GM21390 (cell line): ENCODE measurements around the gene EIF4E1B.

Experiments
- ATAC-seq: cut with Tn5 transposase; IDR thresholded peaks from one replicate; pipeline ENCODE4 v1.9.1; 2021; ENCODE audit not compliant: unreplicated experiment

The EIF4E1B gene

GRCh38 chr5:176606032-176606431 is 24.4 kb upstream of the EIF4E1B start:
- ATAC-seq, result no peak

GRCh38 chr5:176606875-176607274 is 23.6 kb upstream of the EIF4E1B start:
- ATAC-seq, result no peak

GRCh38 chr5:176608142-176608705 is 22.3 kb upstream of the EIF4E1B start:
- ATAC-seq, result no peak

- peak; percentile 32 for ATAC-seq
These were observed 21.3 kb upstream of the EIF4E1B start for GRCh38 chr5:176608937-176609723.

GRCh38 chr5:176609724-176610434 is 20.6 kb upstream of the EIF4E1B start, which contains the start of gene GPRIN1:
TSS of gene GPRIN1 (minus strand) at chr5:176610156. CDS start at chr5:176599834, 10,322 bp downstream.
- peak; percentile 76 for ATAC-seq

GRCh38 chr5:176610435-176610773 is 20.1 kb upstream of the EIF4E1B start:
- ATAC-seq, result peak; percentile 17

- ATAC-seq, result no peak
These were observed 19.0 kb upstream of the EIF4E1B start for GRCh38 chr5:176611435-176611834.

GRCh38 chr5:176612008-176612407 is 18.5 kb upstream of the EIF4E1B start:
- ATAC-seq, result no peak

- ATAC-seq, result no peak
These were observed 17.6 kb upstream of the EIF4E1B start for GRCh38 chr5:176612855-176613254.

GRCh38 chr5:176614805-176615478 is 15.5 kb upstream of the EIF4E1B start:
- no peak for ATAC-seq

GRCh38 chr5:176616511-176616910 is 14.0 kb upstream of the EIF4E1B start:
- ATAC-seq, result no peak

GRCh38 chr5:176618783-176619182 is 11.7 kb upstream of the EIF4E1B start:
- no peak for ATAC-seq

- peak; percentile 89 for ATAC-seq
These were observed 11.3 kb upstream of the EIF4E1B start for GRCh38 chr5:176619203-176619568.

GRCh38 chr5:176619569-176620332 is 10.7 kb upstream of the EIF4E1B start:
- ATAC-seq, result no peak

GRCh38 chr5:176620333-176620981 is 10.0 kb upstream of the EIF4E1B start:
- ATAC-seq, result no peak

GRCh38 chr5:176621661-176622079 is 8.8 kb upstream of the EIF4E1B start:
- no peak for ATAC-seq

- no peak for ATAC-seq
These were observed 6.3 kb upstream of the EIF4E1B start for GRCh38 chr5:176624142-176624541.

GRCh38 chr5:176624938-176625337 is 5.5 kb upstream of the EIF4E1B start:
- ATAC-seq, result no peak

- ATAC-seq, result no peak
These were observed 5.0 kb upstream of the EIF4E1B start for GRCh38 chr5:176625512-176625911.
